NCI-H1417 (cell line): ENCODE results near the gene SMG9.
A peak's percentile ranks its signal among the peaks of the same experiment; 100 is the strongest.

Experiments used
- DNase-seq, 3 experiments: peaks; one replicate each; lab custom pipeline; 2025; lab: John Stamatoyannopoulos, UW

SMG9 gene

GRCh38 chr19:43754503-43755255, at the start of gene SMG9:
Gene SMG9 (minus strand): TSS chr19:43754962. CDS start chr19:43750741, 4,221 bp downstream.
- DNase-seq = peak; percentile 98 to 99 (median 98)

- no peak for DNase-seq
These were observed 49.7 kb upstream of the SMG9 start for GRCh38 chr19:43804432-43804831.

- DNase-seq = no peak
These were observed 47.6 kb upstream of the SMG9 start, which contains the start of gene LYPD5 for GRCh38 chr19:43802216-43802951. Gene LYPD5 (minus strand): TSS chr19:43802447. CDS start chr19:43802380, 67 bp downstream.

GRCh38 chr19:43799502-43800142, 44.9 kb upstream of the SMG9 start:
- no peak for DNase-seq

GRCh38 chr19:43798546-43799409, 44.0 kb upstream of the SMG9 start:
- DNase-seq = peak in 2 of 3 experiments; percentile 8 to 9

- DNase-seq = no peak
These were observed 43.3 kb upstream of the SMG9 start for GRCh38 chr19:43798026-43798545.

GRCh38 chr19:43797556-43797955, 42.8 kb upstream of the SMG9 start:
- DNase-seq = no peak

- DNase-seq = no peak
These were observed 42.4 kb upstream of the SMG9 start for GRCh38 chr19:43797118-43797517.

GRCh38 chr19:43790587-43790986, 35.8 kb upstream of the SMG9 start:
- DNase-seq = no peak

GRCh38 chr19:43789029-43789428, 34.3 kb upstream of the SMG9 start:
- DNase-seq = no peak

GRCh38 chr19:43786665-43787064, 31.9 kb upstream of the SMG9 start:
- no peak for DNase-seq

- peak; percentile 53 to 80 (median 66) for DNase-seq
These were observed 30.4 kb upstream of the SMG9 start for GRCh38 chr19:43784981-43785808.

- DNase-seq = peak in 1 of 3 experiments; percentile 5
These were observed 29.6 kb upstream of the SMG9 start for GRCh38 chr19:43784241-43784980.

GRCh38 chr19:43783636-43784035, 28.9 kb upstream of the SMG9 start:
- DNase-seq = no peak

- DNase-seq = no peak
These were observed 28.0 kb upstream of the SMG9 start for GRCh38 chr19:43782689-43783231.

GRCh38 chr19:43782311-43782660, 27.5 kb upstream of the SMG9 start:
- DNase-seq = no peak

GRCh38 chr19:43781630-43782310, 27.0 kb upstream of the SMG9 start:
- no peak for DNase-seq

- no peak for DNase-seq
These were observed 26.2 kb upstream of the SMG9 start, which contains the start of gene KCNN4 for GRCh38 chr19:43780706-43781525. Gene KCNN4 (minus strand): TSS chr19:43780973. CDS start chr19:43780861, 112 bp downstream.
